IMR-90 (cell line): ENCODE data around the gene LAMC3. TPM values are rescaled to one million over a fixed set of nuclear protein-coding genes. Genes with fewer than 3 reads are reported as not detected.

ENCODE experiments used
- ATAC-seq: fragments of 200-7000 bp; cut with Tn5 transposase; 2 replicates; pipeline ENCODE4 v1.9.1; 2020; ENCODE audit warnings: low read depth, mild to moderate bottlenecking, moderate library complexity
- BruUV-seq: library from RNA; stranded (reverse); fragments of 400-500 nt; replicated peaks from 2 replicates; lab custom pipeline; 2021; lab: Mats Ljungman, UMichigan
- CTCF ChIA-PET: fragments of 300-600 bp; formaldehyde crosslinking; extraction: SDS; loops from one replicate; lab custom pipeline; 2021; ENCODE audit warnings: antibody characterized with exemption; lab: Yijun Ruan, JAX
- POLR2A ChIA-PET: fragments of 300-600 bp; sonication (Branson Sonifier 250); formaldehyde crosslinking; loops from one replicate; lab custom pipeline; 2022; ENCODE audit warnings: antibody characterized with exemption; ENCODE audit not compliant: unreplicated experiment; lab: Charles Lee
- DNase-seq: peaks from one replicate; pipeline ENCODE4 v3.0.0; 2013
- H2AFZ ChIP-seq: replicated peaks from 2 replicates; pipeline ENCODE3; 2013; ENCODE audit warnings: low read length, mild to moderate bottlenecking; ENCODE audit not compliant: poor library complexity
- H2AK5ac ChIP-seq: 2 replicates; pipeline ENCODE4 v1.6.1; 2013; ENCODE audit warnings: low read depth, low read length, inconsistent platforms
- H2AK9ac ChIP-seq: replicated peaks from 2 replicates; pipeline ENCODE3; 2013; ENCODE audit warnings: mild to moderate bottlenecking, low read depth, low read length, moderate library complexity; ENCODE audit not compliant: poor library complexity
- H2BK120ac ChIP-seq: 2 replicates; pipeline ENCODE4 v1.6.1; 2013; ENCODE audit warnings: low read depth, low read length, inconsistent platforms
- H2BK15ac ChIP-seq: 3 replicates; pipeline ENCODE4 v1.6.1; 2013; ENCODE audit warnings: low read depth, low read length, inconsistent platforms
- H2BK20ac ChIP-seq: 2 replicates; pipeline ENCODE4 v1.6.1; 2013; ENCODE audit warnings: low read depth, mild to moderate bottlenecking, inconsistent platforms, low read length, moderate library complexity
- H2BK5ac ChIP-seq: 2 replicates; pipeline ENCODE4 v1.6.1; 2013; ENCODE audit warnings: mild to moderate bottlenecking, low read depth, low read length, inconsistent platforms; ENCODE audit not compliant: poor library complexity, severe bottlenecking
- H3K14ac ChIP-seq: replicated peaks from 2 replicates; pipeline ENCODE4 v1.6.1; 2013; ENCODE audit warnings: low read depth, low read length, inconsistent platforms
- H3K18ac ChIP-seq: 2 replicates; pipeline ENCODE4 v1.6.1; 2013; ENCODE audit warnings: low read depth, low read length, control low read depth
- H3K23ac ChIP-seq: 2 replicates; pipeline ENCODE4 v1.6.1; 2013; ENCODE audit warnings: low read depth, low read length, inconsistent platforms
- H3K27ac ChIP-seq: 2 replicates; pipeline ENCODE4 v1.5.1; 2013; ENCODE audit warnings: mild to moderate bottlenecking, control low read depth, low read length; ENCODE audit not compliant: insufficient read depth
- H3K27me3 ChIP-seq: 2 replicates; pipeline ENCODE4 v1.6.1; 2013; ENCODE audit warnings: low read length; ENCODE audit not compliant: control insufficient read depth, insufficient read depth
- H3K36me3 ChIP-seq: 2 replicates; pipeline ENCODE4 v1.6.1; 2013; ENCODE audit warnings: low read length, mixed read lengths; ENCODE audit not compliant: control insufficient read depth, insufficient read depth
- H3K4ac ChIP-seq: 2 replicates; pipeline ENCODE4 v1.6.1; 2013; ENCODE audit warnings: low read depth, low read length, inconsistent platforms
- H3K4me1 ChIP-seq: 2 replicates; pipeline ENCODE4 v1.6.1; 2013; ENCODE audit warnings: low read length, mixed read lengths; ENCODE audit not compliant: control insufficient read depth, insufficient read depth
- H3K4me2 ChIP-seq: 2 replicates; pipeline ENCODE4 v1.6.1; 2013; ENCODE audit warnings: low read depth, mild to moderate bottlenecking, control low read depth, low read length, moderate library complexity
- H3K4me3 ChIP-seq: 2 replicates; pipeline ENCODE4 v1.5.1; 2013; ENCODE audit warnings: low read depth, mild to moderate bottlenecking, control low read depth, low read length, moderate library complexity; ENCODE audit not compliant: insufficient read depth
- H3K56ac ChIP-seq: 2 replicates; pipeline ENCODE4 v1.6.1; 2013; ENCODE audit warnings: low read length, inconsistent platforms; ENCODE audit not compliant: insufficient read depth; ENCODE audit errors: extremely low read depth
- H3K79me1 ChIP-seq, 2 experiments: 2 replicates each; pipeline ENCODE4 v1.6.1; 2013; ENCODE audit warnings: low read length in 2 of 2, inconsistent platforms in 1 of 2, low read depth in 1 of 2
- H3K9ac ChIP-seq: 2 replicates; pipeline ENCODE4 v1.6.1; 2013; ENCODE audit warnings: low read depth, low read length, control low read depth
- H3K9me1 ChIP-seq: 2 replicates; pipeline ENCODE4 v1.6.1; 2013; ENCODE audit warnings: low read length, inconsistent platforms; ENCODE audit not compliant: insufficient read depth
- H3K9me3 ChIP-seq: 2 replicates; pipeline ENCODE4 v1.6.1; 2013; ENCODE audit warnings: low read length; ENCODE audit not compliant: control insufficient read depth, insufficient read depth
- H4K20me1 ChIP-seq: 2 replicates; pipeline ENCODE4 v1.6.1; 2013; ENCODE audit warnings: low read length, inconsistent platforms; ENCODE audit not compliant: insufficient read depth
- H4K5ac ChIP-seq: 2 replicates; pipeline ENCODE4 v1.6.1; 2013; ENCODE audit warnings: mild to moderate bottlenecking, low read depth, low read length, control low read depth
- H4K8ac ChIP-seq, 2 experiments: 2 replicates each; pipeline ENCODE4 v1.6.1; 2013; ENCODE audit warnings: low read depth in 2 of 2, low read length in 2 of 2, control low read depth in 1 of 2, inconsistent platforms in 1 of 2
- H4K91ac ChIP-seq: 2 replicates; pipeline ENCODE4 v1.6.1; 2013; ENCODE audit warnings: low read depth, low read length, inconsistent platforms; ENCODE audit not compliant: insufficient read depth
- BHLHE40 ChIP-seq: fragments of 150-350 bp; IDR thresholded peaks from 2 replicates; pipeline ENCODE4 v1.6.1; 2016; ENCODE audit warnings: mild to moderate bottlenecking, low read depth, low read length
- CEBPB ChIP-seq: IDR thresholded peaks from 2 replicates; pipeline ENCODE4 v1.6.1; 2012; ENCODE audit warnings: low read depth, low read length, improper control_type of control experiment
- CHD1 ChIP-seq: IDR thresholded peaks from 2 replicates; pipeline ENCODE4 v1.6.1; 2012; ENCODE audit warnings: low read depth, low read length, improper control_type of control experiment
- CTCF ChIP-seq: conservative IDR thresholded peaks from 2 replicates; pipeline ENCODE4 v1.5.1; 2012; ENCODE audit warnings: mild to moderate bottlenecking, low read depth, low read length, improper control_type of control experiment
- ELK1 ChIP-seq: fragments of 150-350 bp; IDR thresholded peaks from 2 replicates; pipeline ENCODE4 v1.6.1; 2016; ENCODE audit warnings: low read depth, mild to moderate bottlenecking, low read length, moderate library complexity, borderline replicate concordance
- FOS ChIP-seq: fragments of 150-350 bp; IDR thresholded peaks from 2 replicates; pipeline ENCODE4 v1.6.1; 2016; ENCODE audit warnings: low read depth, low read length
- MAFK ChIP-seq: IDR thresholded peaks from 2 replicates; pipeline ENCODE4 v1.6.1; 2012; ENCODE audit warnings: low read depth, low read length, improper control_type of control experiment
- MAZ ChIP-seq: IDR thresholded peaks from 2 replicates; pipeline ENCODE4 v1.6.1; 2012; ENCODE audit warnings: low read depth, mild to moderate bottlenecking, low read length, improper control_type of control experiment, moderate library complexity, borderline replicate concordance
- MXI1 ChIP-seq: IDR thresholded peaks from 2 replicates; pipeline ENCODE4 v1.6.1; 2012; ENCODE audit warnings: low read depth, mild to moderate bottlenecking, low read length, moderate library complexity, borderline replicate concordance
- NFE2L2 ChIP-seq: fragments of 150-350 bp; IDR thresholded peaks from 2 replicates; pipeline ENCODE4 v1.6.1; 2016; ENCODE audit warnings: low read depth, mild to moderate bottlenecking, low read length
- POLR2A ChIP-seq: IDR thresholded peaks from 2 replicates; pipeline ENCODE4 v1.6.1; 2012; ENCODE audit warnings: mild to moderate bottlenecking, low read depth, low read length
- RAD21 ChIP-seq: IDR thresholded peaks from 2 replicates; pipeline ENCODE4 v1.6.1; 2012; ENCODE audit warnings: low read length, improper control_type of control experiment
- RCOR1 ChIP-seq: IDR thresholded peaks from 2 replicates; pipeline ENCODE4 v1.6.1; 2012; ENCODE audit warnings: mild to moderate bottlenecking, low read length, improper control_type of control experiment; ENCODE audit not compliant: insufficient replicate concordance
- RFX5 ChIP-seq: IDR thresholded peaks from 2 replicates; pipeline ENCODE4 v1.8.0; 2012; ENCODE audit warnings: low read depth, mild to moderate bottlenecking, low read length, moderate library complexity
- SMC3 ChIP-seq: fragments of 150-350 bp; IDR thresholded peaks from 2 replicates; pipeline ENCODE4 v1.6.1; 2016; ENCODE audit warnings: low read depth, mild to moderate bottlenecking, antibody characterized with exemption, low read length, moderate library complexity
- USF2 ChIP-seq: fragments of 150-350 bp; IDR thresholded peaks from 2 replicates; pipeline ENCODE4 v1.6.1; 2017; ENCODE audit warnings: mild to moderate bottlenecking, antibody characterized with exemption, low read length, low read depth
- WGBS, 2 experiments: methylation state at CpG; one replicate each; pipeline versions ENCODE4 v1.1.5 to v1.1.7; 2013; ENCODE audit warnings: missing lambda C conversion rate in 2 of 2; ENCODE audit not compliant: insufficient read length in 1 of 2; ENCODE audit errors: extremely low coverage in 2 of 2; 5-methylcytosine and 5-hydroxymethylcytosine counted together
- dilution Hi-C: fragments of 300-500 bp; cut with HindIII; formaldehyde crosslinking; loops from one replicate; pipeline ENCODE4 v1.14.3; 2018; ENCODE audit warnings: low sequenced_read_pairs; ENCODE audit not compliant: unreplicated experiment
- in situ Hi-C: fragments of 300-500 bp; cut with MboI; formaldehyde crosslinking; loops from 3 replicates; pipeline ENCODE4 v1.14.3; 2019; ENCODE audit warnings: low sequenced_read_pairs, inconsistent platforms, mixed read lengths
- intact Hi-C: fragments of 100-400 bp; cut with micrococcal nuclease; formaldehyde crosslinking; loops from 2 replicates; pipeline ENCODE4 v1.10.0; 2022
- polyA plus RNA-seq, 3 experiments: library from polyadenylated mRNA; depleted of rRNA; stranded (reverse); fragments of >200 nt; gene quantifications; 2 replicates each; pipeline ENCODE4 v1.2.3, GENCODE V29; 2012; ENCODE audit warnings: low replicate concordance in 1 of 3
- total RNA-seq: library from RNA; depleted of rRNA; stranded (reverse); fragments of >200 nt; gene quantifications from 2 replicates; pipeline ENCODE4 v1.2.3, GENCODE V29; 2012

The LAMC3 gene
- total and polyA plus RNA-seq, 2 of the 4 experiments (the other 2 are of a cell fraction): not detected

DNA sequence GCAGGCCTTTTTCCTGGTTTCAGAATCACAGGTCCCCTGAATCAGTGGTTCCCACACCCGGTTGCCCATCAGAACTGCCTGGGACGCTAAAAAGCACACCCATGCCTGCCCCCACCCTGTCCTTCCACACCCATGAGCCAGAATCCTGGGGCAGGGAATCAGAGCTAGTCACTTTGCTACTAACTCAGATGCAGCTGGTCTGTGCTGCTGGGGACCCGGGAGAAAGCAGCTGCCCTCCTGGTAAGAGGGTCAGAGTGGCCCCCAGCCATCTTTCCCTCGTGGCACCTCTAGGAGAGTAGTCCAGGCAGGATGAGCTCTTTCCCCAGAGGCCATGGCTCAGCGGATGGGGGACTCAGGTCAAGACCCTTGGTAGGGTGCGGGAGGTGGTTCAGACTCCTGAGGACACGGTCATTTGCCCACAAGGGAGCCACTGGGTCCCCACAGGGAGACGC, 105.1 kb downstream of the LAMC3 start:
- Histone ChIP-seq H3K4me2 (no peak overlapping the region), H3K4ac (no peak overlapping the region), H3K27me3 (peaks cover 20% of the 10 kb centered on the region), H2BK20ac (no peak overlapping the region), H2BK120ac (no peak overlapping the region), H3K9me1 (no peaks in the 10 kb centered on the region), H3K79me1 (no peaks in the 10 kb centered on the region), H3K9ac (no peak overlapping the region), H4K5ac (no peak overlapping the region), H2AK5ac (no peak overlapping the region), H2BK5ac (no peak overlapping the region), H3K4me1 (no peaks in the 10 kb centered on the region), H3K27ac (no peak overlapping the region), H2AK9ac (no peak overlapping the region), H4K8ac (no peak overlapping the region), H4K91ac (no peak overlapping the region), H2BK15ac (no peak overlapping the region), H3K56ac (no peak overlapping the region), H2AFZ (no peak overlapping the region), H3K36me3 (no peaks in the 10 kb centered on the region), H3K14ac (no peak overlapping the region), H3K18ac (no peak overlapping the region), H3K4me3 (no peak overlapping the region), H4K20me1 (no peaks in the 10 kb centered on the region; the same call in 1 of the 2 replicates), H3K23ac (no peak overlapping the region), H3K9me3 (no peaks in the 10 kb centered on the region)
- DNase-seq: no peak
- intact Hi-C loops (no loop called here), dilution Hi-C loops (no loop called here), in situ Hi-C loops (no loop called here)
- ChIA-PET POLR2A (no interaction called here), CTCF (no interaction called here)
- BruUV-seq: no TSS peak
- WGBS, 2 experiments: 81% methylated on average over 4 of the region's 8 CpGs; no CpG with 5 or more reads in 1 of the 2 experiments
- TF ChIP-seq USF2 (no peak), MXI1 (no peak), CHD1 (no peak), CEBPB (no peak), FOS (no peak), RFX5 (no peak), POLR2A (no peak), CTCF (no peak), SMC3 (no peak), MAFK (no peak), NFE2L2 (no peak), ELK1 (no peak), BHLHE40 (no peak), RAD21 (no peak), RCOR1 (no peak), MAZ (no peak)
- no peak for ATAC-seq
